Activated CD8-positive, alpha-beta memory T cell treated with anti-CD3 and anti-CD28 coated beads, Interleukin-2, amount 50 U/mL, for 4 hours (primary cell): ENCODE data around the gene SLC4A7.
"Not testable (repeated sequence)": the region's sequence is repeated elsewhere in the genome, so short reads cannot be mapped to it uniquely, and the experiment has no call there.

Experiments
- DNase-seq: peaks from one replicate; pipeline ENCODE4 v3.0.0-alpha.2; 2020

The SLC4A7 gene

GRCh38 chr3:27486336-27486735 is 2.2 kb upstream of the SLC4A7 start:
- DNase-seq, result no peak

- no peak for DNase-seq
These were observed 1.7 kb upstream of the SLC4A7 start for GRCh38 chr3:27485866-27486265.

- DNase-seq, result peak; percentile 24
These were observed 818 bp downstream of the SLC4A7 start for GRCh38 chr3:27483117-27484014.

- DNase-seq, result no peak
These were observed 4.2 kb downstream of the SLC4A7 start for GRCh38 chr3:27479806-27480543.

GRCh38 chr3:27471923-27472550 is 12.1 kb downstream of the SLC4A7 start:
- no peak for DNase-seq

GRCh38 chr3:27468283-27468886 is 15.8 kb downstream of the SLC4A7 start:
- DNase-seq, result no peak

GRCh38 chr3:27467545-27467944 is 16.6 kb downstream of the SLC4A7 start:
- DNase-seq, result no peak

- DNase-seq, result no peak
These were observed 19.5 kb downstream of the SLC4A7 start for GRCh38 chr3:27464646-27465045.

GRCh38 chr3:27462228-27462627 is 22.0 kb downstream of the SLC4A7 start:
- no peak for DNase-seq

- DNase-seq, result no peak
These were observed 25.3 kb downstream of the SLC4A7 start for GRCh38 chr3:27458929-27459328.

GRCh38 chr3:27456554-27456953 is 27.6 kb downstream of the SLC4A7 start:
- DNase-seq, result no peak

- DNase-seq, result no peak
These were observed 29.3 kb downstream of the SLC4A7 start for GRCh38 chr3:27454914-27455313.

GRCh38 chr3:27454461-27454860 is 29.7 kb downstream of the SLC4A7 start:
- DNase-seq, result no peak

- DNase-seq, result no peak
These were observed 31.7 kb downstream of the SLC4A7 start for GRCh38 chr3:27452368-27453090.

GRCh38 chr3:27451842-27452241 is 32.3 kb downstream of the SLC4A7 start:
- DNase-seq, result no peak

- DNase-seq, result no peak
These were observed 32.9 kb downstream of the SLC4A7 start for GRCh38 chr3:27451251-27451650.

GRCh38 chr3:27449530-27450150 is 34.5 kb downstream of the SLC4A7 start:
- no peak for DNase-seq

GRCh38 chr3:27442995-27443394 is 41.2 kb downstream of the SLC4A7 start:
- DNase-seq, result not testable (repeated sequence)

GRCh38 chr3:27438352-27438751 is 45.8 kb downstream of the SLC4A7 start:
- DNase-seq, result not testable (repeated sequence)

GRCh38 chr3:27431116-27431515 is 53.1 kb downstream of the SLC4A7 start:
- DNase-seq, result no peak

GRCh38 chr3:27429909-27430308 is 54.3 kb downstream of the SLC4A7 start:
- DNase-seq, result no peak

GRCh38 chr3:27428446-27428845 is 55.7 kb downstream of the SLC4A7 start:
- DNase-seq, result no peak
